DOHH2 (cell line): ENCODE data around the gene SHROOM2.

Experiments
- CTCF ChIP-seq: fragments of 200-600 bp; sonication (generic); IDR thresholded peaks from one replicate; pipeline ENCODE4 v1.5.1; 2014; ENCODE audit warnings: antibody characterized with exemption, mild to moderate bottlenecking, low read depth, low read length; ENCODE audit not compliant: poor library complexity, severe bottlenecking
- EZH2phosphoT487 ChIP-seq: fragments of 200-600 bp; sonication (generic); IDR thresholded peaks from 2 replicates; pipeline ENCODE4 v1.6.1; 2017; ENCODE audit warnings: borderline replicate concordance, mild to moderate bottlenecking, antibody characterized with exemption, low read length, moderate library complexity, mixed read lengths

GRCh38 chrX:9867753-9868152 is 81.5 kb downstream of the SHROOM2 start:
- TF ChIP-seq CTCF (no peak), EZH2phosphoT487 (no peak)
